ENCODE results near the gene ADAMTS14. TPM values are rescaled to one million over a fixed set of nuclear protein-coding genes. Genes with fewer than 3 reads are reported as not detected.

Gene ADAMTS14
- total RNA-seq, 1 experiment from 2014 or later = 2.1 TPM

DNA sequence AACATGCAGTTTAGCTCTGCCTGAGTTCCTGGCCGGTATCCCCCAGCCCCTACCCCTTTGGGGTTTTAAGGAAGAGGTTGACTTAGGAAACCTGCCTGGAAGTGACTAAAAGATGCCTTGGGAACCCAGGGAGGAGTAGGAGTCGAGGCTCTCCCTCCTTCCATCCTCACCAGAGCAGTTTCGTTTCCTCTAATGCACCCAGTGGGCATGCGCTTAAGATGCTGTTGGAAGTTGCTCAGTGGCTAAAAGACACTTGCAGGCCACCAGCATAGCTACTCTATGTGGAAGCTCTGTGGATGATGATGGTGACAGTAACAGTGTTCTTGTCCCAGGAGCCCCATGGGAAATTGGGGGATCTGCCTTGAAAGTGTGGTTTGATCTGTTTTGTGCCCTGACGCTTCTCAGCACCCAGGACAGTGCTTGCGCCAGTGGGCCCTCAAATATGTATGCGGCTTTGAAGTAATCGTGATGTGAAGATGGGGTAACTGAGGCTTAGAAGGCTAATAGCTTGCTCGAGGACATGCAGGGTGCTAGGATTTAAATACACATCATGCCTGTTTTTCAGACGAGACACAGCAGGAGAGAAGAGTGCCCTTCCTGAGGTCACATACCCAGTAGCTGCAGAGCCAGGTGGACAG lies 80.8 kb downstream of the ADAMTS14 start:
- TF ChIP-seq, protein P1, sequence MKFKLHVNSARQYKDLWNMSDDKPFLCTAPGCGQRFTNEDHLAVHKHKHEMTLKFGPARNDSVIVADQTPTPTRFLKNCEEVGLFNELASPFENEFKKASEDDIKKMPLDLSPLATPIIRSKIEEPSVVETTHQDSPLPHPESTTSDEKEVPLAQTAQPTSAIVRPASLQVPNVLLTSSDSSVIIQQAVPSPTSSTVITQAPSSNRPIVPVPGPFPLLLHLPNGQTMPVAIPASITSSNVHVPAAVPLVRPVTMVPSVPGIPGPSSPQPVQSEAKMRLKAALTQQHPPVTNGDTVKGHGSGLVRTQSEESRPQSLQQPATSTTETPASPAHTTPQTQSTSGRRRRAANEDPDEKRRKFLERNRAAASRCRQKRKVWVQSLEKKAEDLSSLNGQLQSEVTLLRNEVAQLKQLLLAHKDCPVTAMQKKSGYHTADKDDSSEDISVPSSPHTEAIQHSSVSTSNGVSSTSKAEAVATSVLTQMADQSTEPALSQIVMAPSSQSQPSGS (CRISPR knock-in tag; IDR thresholded peaks at IDR 0.05; ENCODE audit: borderline replicate concordance, low read depth) = no peak
- TF ChIP-seq ZBTB21 (CRISPR knock-in tag; IDR thresholded peaks at IDR 0.05; ENCODE audit: borderline replicate concordance) = no peak
- ATAC-seq = no peak; the same call in 1 of the 2 replicates
- H3K27ac Mint-ChIP-seq = peak overlapping the region; percentile 25; the same call in 1 of the 2 replicates

DNA sequence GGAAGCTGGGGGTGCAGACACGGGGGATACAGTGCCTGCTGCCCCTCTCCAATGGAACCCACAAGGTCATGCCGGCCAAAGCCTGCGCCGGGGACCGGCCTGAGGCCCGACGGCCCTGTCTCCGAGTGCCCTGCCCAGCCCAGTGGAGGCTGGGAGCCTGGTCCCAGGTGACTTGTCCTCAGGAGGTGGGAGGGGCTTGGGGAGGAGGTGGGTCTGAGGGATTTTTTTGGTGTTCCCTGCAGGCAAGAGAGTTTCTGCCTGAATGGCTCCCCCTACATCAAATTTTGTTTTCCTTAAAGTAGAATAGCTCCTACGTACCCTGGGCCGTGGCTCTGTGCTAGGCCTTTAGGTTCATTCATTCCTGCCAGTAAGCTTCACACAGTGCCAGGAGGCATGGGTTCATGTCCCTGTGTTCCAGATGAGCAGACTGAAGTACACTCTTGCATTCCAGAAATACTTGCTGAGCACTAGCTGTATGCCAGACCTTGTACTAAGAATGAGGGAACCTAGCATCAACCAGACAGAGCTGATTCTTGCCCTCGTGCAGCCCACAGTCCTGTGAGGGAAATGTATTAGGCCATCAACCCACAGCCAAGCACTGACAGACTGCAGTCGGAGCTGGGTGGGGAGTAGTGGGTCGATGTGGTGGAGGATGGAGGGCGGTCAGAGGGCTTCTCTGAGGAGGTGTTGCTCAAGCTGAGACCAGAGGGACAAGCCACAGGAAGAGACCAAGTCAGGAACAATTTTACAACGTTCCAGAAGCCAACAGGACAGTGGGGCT lies 81.7 kb downstream of the ADAMTS14 start:
- no peaks in the 10 kb centered on the region for H3K27me3 Mint-ChIP-seq (ENCODE audit: low read depth)
- H3K4me1 Mint-ChIP-seq = peaks cover 19% of the 10 kb centered on the region
- H3K27ac Mint-ChIP-seq = peak overlapping the region; percentile 63
- H3K36me3 Mint-ChIP-seq = no peaks in the 10 kb centered on the region
- TF ChIP-seq TP53 (CRISPR knock-in tag; IDR thresholded peaks at IDR 0.05) (no peak), FOXP1 (CRISPR knock-in tag; IDR thresholded peaks at IDR 0.05; ENCODE audit: borderline replicate concordance) (no peak), EMX1 (CRISPR knock-in tag; IDR thresholded peaks at IDR 0.05) (no peak), SOX15 (CRISPR knock-in tag; IDR thresholded peaks at IDR 0.05) (no peak), CBFB (CRISPR knock-in tag; IDR thresholded peaks at IDR 0.05; ENCODE audit: low read depth) (no peak)
- TF ChIP-seq, protein P2, sequence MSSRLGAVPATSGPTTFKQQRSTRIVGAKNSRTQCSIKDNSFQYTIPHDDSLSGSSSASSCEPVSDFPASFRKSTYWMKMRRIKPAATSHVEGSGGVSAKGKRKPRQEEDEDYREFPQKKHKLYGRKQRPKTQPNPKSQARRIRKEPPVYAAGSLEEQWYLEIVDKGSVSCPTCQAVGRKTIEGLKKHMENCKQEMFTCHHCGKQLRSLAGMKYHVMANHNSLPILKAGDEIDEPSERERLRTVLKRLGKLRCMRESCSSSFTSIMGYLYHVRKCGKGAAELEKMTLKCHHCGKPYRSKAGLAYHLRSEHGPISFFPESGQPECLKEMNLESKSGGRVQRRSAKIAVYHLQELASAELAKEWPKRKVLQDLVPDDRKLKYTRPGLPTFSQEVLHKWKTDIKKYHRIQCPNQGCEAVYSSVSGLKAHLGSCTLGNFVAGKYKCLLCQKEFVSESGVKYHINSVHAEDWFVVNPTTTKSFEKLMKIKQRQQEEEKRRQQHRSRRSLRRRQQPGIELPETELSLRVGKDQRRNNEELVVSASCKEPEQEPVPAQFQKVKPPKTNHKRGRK (CRISPR knock-in tag; IDR thresholded peaks at IDR 0.05; ENCODE audit: borderline replicate concordance) = no peak
- TF ChIP-seq, protein P3, sequence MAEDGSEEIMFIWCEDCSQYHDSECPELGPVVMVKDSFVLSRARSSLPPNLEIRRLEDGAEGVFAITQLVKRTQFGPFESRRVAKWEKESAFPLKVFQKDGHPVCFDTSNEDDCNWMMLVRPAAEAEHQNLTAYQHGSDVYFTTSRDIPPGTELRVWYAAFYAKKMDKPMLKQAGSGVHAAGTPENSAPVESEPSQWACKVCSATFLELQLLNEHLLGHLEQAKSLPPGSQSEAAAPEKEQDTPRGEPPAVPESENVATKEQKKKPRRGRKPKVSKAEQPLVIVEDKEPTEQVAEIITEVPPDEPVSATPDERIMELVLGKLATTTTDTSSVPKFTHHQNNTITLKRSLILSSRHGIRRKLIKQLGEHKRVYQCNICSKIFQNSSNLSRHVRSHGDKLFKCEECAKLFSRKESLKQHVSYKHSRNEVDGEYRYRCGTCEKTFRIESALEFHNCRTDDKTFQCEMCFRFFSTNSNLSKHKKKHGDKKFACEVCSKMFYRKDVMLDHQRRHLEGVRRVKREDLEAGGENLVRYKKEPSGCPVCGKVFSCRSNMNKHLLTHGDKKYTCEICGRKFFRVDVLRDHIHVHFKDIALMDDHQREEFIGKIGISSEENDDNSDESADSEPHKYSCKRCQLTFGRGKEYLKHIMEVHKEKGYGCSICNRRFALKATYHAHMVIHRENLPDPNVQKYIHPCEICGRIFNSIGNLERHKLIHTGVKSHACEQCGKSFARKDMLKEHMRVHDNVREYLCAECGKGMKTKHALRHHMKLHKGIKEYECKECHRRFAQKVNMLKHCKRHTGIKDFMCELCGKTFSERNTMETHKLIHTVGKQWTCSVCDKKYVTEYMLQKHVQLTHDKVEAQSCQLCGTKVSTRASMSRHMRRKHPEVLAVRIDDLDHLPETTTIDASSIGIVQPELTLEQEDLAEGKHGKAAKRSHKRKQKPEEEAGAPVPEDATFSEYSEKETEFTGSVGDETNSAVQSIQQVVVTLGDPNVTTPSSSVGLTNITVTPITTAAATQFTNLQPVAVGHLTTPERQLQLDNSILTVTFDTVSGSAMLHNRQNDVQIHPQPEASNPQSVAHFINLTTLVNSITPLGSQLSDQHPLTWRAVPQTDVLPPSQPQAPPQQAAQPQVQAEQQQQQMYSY (CRISPR knock-in tag; IDR thresholded peaks at IDR 0.05) = no peak
- ATAC-seq = peak; percentile 82
- ChIA-PET CTCF (interaction anchor here (0.6 to 1.9 kb wide), 12 partner anchors 16 to 389 kb away, joined by 3 to 10 read pairs (median 4); partner anchors contain the start of gene ADAMTS14), POLR2A (interaction anchor here (1.1 kb wide), 1 partner anchor 23 kb away, joined by 3 read pairs; no protein-coding TSS in a partner anchor)
- DNase-seq (ENCODE audit: low spot score) = peak; percentile 36
- no peak overlapping the region for H3K4me3 Mint-ChIP-seq
- H3K9me3 Mint-ChIP-seq = no peaks in the 10 kb centered on the region

More for the DNA sequence above, 80.8 kb downstream of the ADAMTS14 start:
- ChIA-PET CTCF (interaction anchor here (0.7 to 1.9 kb wide), 4 partner anchors 81 to 292 kb away, joined by 3 to 10 read pairs (median 4); partner anchors contain the start of gene ADAMTS14), POLR2A (no interaction called here)
- Mint-ChIP-seq H3K9me3 (no peaks in the 10 kb centered on the region), H3K4me1 (peaks cover 15% of the 10 kb centered on the region), H3K36me3 (no peaks in the 10 kb centered on the region), H3K27me3 (ENCODE audit: low read depth) (no peaks in the 10 kb centered on the region), H3K4me3 (no peak overlapping the region)
- DNase-seq (ENCODE audit: low spot score) = no peak

DNA sequence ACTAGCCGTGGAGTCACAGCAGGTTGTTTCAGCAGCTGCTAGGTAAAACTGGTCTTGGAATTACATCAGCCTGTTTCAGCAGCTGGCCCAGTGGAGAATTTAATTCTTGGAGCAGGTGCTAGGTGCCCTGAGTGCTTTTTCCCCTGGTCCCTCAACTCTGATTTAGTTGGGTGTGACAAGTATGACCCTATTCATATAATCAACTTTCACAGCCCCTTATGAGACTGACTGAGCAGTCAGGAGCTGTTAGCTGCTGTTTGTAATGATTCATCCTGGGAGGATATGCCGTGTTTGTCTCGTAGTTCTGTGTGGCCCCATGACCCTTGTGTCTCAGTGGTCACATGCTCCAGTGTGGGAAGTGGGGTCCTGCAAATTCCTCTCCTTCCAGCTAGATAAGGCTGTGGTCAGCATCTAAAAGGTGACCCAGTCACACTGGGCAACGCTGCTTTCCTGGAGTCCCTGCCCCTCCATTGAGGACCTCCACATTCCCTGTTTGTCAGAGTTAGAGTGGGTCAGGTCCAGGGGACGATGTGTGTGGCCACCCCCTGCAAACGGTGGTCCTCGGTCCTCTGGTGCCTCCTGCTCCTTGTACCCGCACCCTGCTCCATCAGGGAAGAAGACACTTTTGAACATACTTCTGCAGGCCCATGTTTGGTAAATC lies 84.5 kb downstream of the ADAMTS14 start:
- Mint-ChIP-seq H3K4me3 (no peak overlapping the region), H3K27ac (no peak overlapping the region), H3K36me3 (no peaks in the 10 kb centered on the region), H3K9me3 (no peaks in the 10 kb centered on the region), H3K27me3 (ENCODE audit: low read depth) (no peaks in the 10 kb centered on the region), H3K4me1 (peaks cover 39% of the 10 kb centered on the region)
- no peak for ATAC-seq
- TF ChIP-seq, protein P4, sequence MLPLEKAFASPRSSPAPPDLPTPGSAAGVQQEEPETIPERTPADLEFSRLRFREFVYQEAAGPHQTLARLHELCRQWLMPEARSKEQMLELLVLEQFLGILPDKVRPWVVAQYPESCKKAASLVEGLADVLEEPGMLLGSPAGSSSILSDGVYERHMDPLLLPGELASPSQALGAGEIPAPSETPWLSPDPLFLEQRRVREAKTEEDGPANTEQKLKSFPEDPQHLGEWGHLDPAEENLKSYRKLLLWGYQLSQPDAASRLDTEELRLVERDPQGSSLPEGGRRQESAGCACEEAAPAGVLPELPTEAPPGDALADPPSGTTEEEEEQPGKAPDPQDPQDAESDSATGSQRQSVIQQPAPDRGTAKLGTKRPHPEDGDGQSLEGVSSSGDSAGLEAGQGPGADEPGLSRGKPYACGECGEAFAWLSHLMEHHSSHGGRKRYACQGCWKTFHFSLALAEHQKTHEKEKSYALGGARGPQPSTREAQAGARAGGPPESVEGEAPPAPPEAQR (CRISPR knock-in tag; IDR thresholded peaks at IDR 0.05) = no peak
- TF ChIP-seq TP53 (CRISPR knock-in tag; IDR thresholded peaks at IDR 0.05) = no peak
- ChIA-PET POLR2A (interaction anchor here (0.6 kb wide), 1 partner anchor 1490 kb away, joined by 3 read pairs; no protein-coding TSS in a partner anchor), CTCF (interaction anchor here (0.7 kb wide), 1 partner anchor 18 kb away, joined by 3 read pairs; no protein-coding TSS in a partner anchor)
- no peak for DNase-seq (ENCODE audit: low spot score)

Data from WTC11 (cell line).